Stimulated activated CD4-positive, alpha-beta T cell treated with anti-CD3 and anti-CD28 coated beads, TNF-alpha, amount 100 ng/mL, for 1 hour (primary cell): ENCODE measurements around the gene ATXN10.

ENCODE experiments used
- DNase-seq, 3 donors: peaks; one replicate each; pipeline ENCODE4 v3.0.0-alpha.2; 2020; ENCODE audit warnings: low read depth in 3 of 3, low spot score in 1 of 3

The ATXN10 gene

DNA sequence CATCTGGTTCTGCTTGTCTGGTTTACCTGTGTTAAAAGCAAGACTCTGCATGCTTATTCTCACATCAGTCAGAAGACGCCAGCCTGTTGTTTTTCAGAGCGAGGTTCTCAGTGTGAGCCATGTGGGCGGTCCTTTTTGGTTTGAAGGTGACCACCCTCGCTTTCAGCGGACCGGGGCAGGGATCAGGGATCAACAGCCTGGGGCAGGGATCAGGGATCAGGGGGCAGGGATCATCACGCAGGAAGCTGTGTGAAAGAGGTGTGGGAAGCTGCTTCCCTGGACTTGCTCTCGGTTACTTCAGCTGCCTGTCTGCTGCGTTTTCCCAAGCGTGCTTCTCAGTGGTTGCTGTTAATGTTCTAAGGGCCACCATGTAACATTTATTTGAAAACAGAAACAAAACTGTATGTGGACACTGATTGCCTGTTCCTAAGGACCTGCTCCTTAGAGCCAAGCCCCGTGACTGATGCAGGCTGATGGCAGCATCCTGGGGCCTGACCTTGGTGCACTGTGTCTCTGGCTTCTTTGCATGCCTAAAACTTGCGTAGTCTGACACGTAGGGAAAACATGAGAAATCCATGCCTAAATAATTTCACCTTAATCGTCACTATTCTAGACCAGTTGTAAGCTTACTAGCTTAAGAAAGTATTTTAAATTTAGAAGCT, 146.9 kb downstream of the ATXN10 start:
- DNase-seq = no peak

DNA sequence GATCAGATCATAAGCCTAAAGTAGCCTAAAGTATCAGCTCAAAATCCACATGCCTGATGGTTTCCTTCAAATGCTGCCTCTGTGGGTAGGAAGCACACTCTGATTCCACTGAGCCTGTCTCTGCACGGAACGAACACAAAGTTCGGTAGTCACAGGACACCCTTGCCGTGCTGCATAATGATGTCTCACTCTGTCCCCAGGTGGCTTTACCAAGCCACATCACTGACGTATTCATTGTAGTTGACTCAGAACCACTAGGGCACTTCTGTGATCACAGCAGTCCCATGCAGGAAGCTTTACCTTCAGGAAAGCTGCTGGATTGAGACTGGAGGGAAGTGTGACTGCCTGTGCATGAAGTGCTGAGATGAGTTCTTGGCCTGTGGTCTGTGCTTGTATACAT, 147.7 kb downstream of the ATXN10 start:
- no peak for DNase-seq

DNA sequence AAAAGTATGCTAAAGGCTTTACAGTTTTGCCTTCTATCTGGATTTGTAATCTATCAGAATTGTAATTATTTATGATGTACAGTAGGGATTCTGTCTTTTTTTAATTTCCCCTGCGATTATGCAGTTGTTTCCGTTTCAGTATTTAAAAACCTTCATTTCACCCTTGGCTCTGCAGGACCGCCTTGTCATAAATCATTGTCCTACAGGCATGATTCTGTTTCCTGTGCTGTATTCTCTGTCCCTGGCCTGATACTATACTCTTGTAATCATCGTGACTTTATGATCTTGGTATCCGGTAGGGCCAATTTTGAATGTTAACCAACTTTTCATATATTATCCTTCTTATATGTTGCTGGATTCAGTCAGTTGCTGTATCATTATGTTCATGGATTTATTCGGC, 151.7 kb downstream of the ATXN10 start:
- DNase-seq = no peak

DNA sequence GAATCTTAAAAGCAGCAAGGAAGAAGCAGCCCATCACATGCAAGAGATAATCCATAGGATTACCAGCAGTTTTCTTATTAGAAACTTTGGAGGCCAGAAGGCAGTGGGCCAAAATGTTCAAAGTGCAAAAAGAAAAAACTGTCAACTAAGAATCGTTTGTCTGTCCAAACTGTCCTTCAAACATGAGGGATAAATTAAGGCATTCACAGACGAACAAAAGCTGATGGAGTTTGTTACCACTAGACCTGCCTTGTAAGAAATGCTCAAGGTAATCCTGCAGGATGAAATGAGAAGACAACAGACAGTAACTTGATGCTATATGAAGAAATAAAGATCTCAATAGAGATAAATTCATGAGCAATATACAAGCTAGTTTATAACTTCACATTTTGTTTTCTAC, 154.9 kb downstream of the ATXN10 start:
- DNase-seq = no peak

DNA sequence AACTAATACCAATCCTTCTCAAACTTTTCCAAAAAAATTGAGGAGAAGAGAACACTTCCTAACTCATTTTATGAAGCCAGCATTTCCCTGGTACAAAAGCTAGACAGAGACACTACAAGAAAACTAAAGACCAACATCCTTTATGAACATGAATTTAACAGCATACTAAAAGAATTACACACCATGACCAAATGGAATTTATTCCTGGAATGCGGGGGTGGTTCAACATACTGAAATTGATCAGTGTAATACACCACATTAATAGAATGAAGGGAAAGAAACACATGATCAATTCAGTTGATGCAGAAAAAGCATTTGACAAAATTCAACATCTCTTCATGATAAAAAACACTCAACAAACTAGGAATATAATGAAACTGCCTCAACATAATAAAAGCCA, 157.2 kb downstream of the ATXN10 start:
- DNase-seq = no peak

DNA sequence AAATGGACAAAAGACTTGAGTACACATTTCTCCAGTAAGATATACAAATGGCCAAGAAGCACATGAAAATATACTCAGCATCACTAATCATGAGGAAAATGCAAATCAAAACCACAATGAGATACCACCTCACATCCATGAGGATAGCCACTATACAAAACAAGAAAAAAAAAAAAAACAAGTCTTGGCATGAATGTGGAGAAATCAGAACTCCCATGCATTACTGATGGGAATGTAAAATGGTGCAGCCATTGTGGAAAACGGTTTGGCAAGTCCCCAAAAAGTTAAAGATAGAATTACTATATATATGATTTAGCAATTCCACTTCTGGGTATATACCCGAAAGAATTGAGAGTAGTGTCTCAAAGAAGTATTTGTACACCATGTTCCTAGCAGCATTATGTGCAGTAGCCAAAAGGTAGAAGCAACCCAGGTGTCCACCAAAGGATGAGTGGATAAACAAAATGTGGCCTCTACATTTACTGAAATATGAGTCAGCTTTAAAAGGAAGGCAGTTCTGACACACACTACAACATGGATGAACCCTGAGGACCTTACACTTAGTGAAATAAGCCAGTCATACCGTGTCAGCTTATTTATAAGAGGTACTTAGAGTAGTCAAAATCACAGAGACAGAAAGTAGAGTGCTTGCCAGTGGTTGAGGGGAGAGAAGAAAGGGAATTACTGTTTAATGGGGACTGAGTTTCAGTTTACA, 159.1 kb downstream of the ATXN10 start:
- no peak for DNase-seq

DNA sequence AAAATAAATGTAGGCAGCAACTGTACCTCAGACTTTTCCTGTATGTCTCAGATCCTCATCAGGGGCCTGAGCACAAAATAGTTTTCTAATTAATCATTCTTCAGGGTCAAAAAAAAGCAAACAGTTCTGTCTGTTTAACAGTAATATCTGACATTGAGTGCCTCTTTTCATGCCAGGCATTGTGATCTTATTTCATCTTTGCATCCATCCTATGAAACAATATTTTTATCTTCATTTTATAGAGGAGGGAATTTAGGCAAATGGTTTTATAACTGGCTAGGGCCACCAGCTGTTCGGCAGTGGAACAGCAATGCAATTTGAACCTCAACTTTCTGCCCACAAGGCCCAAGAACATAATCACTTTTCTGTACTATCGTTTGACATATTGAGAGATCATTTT, 159.8 kb downstream of the ATXN10 start:
- DNase-seq = no peak

DNA sequence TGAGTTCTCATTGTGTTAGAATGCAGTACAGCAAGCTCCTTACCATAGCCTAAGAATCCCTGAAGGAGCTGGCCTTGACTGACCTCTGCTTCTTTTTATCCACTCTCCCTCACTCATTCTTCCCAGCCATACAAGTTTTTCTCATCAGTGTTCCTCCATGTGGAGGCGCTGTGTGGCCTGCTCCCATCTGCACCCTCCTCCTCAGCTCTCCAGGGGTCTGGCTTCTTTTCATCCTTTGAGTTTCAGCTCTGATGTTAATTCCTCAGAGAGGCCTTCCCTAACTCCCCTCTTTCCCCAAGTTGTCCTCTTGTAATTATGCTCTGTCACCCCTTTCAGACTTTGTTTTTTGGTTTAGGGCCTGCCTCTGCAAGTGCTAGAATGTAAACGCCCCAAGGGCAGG, 160.5 kb downstream of the ATXN10 start:
- DNase-seq = no peak

DNA sequence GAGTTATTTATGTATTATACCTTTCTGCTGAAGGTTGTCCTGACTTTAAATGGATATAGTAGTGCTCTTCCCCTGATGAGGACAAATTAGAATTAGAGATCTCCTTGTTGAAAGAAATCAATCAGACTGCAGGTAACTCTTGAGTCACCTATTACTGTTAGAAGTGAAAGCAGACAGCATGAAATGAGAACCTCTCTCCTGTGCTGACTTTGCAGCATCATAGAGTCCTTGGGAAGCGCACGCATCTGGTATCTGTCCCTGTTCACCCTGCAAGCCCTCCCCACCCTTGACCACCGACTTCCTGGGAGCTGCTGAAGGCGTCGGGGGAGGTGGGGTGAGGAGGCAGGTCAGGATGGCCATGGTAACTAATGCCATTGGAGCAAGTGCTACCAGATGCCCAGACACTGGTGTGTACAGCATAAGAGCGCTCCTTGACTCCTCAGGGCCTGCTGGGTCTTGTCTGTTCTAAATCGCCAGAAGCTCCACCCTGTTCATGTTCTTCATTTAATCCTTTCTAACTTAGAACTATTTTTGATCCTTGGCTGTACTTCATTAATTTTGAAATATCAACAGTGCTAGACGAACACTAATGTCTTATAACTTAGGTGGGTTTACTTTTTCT, 161.4 kb downstream of the ATXN10 start:
- no peak for DNase-seq

DNA sequence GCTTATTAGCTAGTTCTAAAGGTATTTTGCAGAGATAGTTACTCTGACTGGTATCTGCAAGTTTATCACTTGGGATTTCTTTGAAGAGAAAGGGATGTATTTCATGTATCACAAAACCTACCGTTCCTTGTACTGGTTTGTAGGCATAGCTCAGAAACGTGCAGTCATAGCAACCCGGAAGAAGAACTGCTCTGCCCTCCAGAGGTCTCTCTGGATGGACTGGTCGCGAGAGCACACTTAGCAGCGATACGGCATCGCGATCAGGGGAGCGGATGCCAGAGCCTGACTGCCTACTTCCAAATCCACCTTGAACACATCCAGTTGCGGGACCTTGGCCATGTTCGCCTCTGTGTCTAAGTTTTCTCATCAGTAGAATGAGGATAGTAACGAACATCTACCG, 162.0 kb downstream of the ATXN10 start:
- DNase-seq = no peak

DNA sequence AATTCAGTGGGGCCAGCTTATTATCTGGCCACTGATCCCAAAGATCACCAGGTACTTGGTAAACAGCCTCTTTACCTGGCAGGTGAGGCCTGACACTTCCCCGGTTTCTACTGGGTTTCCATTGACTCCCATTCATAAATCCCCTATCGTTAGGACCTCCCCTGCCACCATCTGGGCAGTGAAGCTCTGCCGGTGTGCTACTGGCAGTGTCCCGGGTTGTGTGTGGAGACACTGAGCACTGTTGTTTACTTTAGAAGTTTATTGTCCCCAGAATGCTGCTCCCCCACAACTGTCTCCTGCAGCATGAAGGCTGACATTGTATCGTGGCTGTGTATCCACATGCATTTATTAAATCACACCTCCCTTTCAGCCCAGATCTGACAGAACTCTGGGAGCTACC, 162.6 kb downstream of the ATXN10 start:
- no peak for DNase-seq

DNA sequence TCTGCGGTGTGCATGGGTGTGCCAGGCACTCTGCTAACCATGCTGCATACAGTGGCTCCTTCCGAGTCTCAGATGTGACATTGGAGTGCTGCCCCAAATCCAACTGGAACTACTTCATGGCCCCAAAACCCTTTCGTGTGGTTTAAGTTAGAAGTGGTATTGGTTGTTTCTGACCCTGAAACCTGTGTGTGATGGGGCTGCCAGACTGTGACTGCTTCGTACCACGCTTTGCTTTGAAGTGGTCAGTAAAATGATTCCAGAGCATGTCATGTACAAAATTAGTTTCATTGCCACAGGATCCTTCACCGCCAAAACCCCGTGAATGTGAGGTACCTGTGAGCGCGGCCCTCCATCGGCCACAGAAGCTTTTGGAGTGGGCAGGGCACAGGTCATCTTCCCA, 163.2 kb downstream of the ATXN10 start:
- no peak for DNase-seq

DNA sequence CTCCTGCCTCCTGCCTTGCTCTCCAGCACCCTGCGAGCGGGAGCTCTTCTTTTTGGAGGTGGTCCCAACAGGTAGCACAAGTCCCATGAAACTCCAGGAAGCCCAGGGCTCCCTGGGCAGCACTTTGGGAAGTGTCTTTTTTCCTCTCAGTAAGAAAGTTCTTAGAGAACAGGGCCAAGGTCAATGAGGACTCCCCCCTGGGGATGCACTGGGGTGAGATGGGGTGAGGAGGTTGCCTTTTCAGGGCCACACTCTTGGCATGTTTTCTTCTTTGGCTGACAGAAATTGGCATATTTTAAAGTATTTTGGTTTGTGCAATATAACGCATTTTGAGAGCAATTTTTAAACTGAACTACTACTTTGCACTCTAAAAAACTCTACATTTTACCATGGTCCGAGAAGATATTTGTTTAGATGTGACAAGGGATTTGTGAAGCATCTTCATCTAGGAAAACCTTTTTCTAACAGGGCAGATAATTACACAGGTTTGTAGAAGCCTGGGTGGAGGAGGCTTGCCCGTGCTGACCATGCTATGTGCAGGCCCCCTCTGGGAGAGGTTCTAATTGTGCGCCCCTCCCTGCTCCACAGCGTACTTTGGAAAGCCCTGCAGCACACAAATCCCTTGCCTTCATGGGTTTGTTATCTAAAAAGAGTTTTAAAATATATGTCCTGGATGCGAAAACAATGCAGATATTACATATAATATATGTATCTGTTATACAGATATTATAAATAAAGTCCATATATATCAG, 165.0 kb downstream of the ATXN10 start:
- no peak for DNase-seq

DNA sequence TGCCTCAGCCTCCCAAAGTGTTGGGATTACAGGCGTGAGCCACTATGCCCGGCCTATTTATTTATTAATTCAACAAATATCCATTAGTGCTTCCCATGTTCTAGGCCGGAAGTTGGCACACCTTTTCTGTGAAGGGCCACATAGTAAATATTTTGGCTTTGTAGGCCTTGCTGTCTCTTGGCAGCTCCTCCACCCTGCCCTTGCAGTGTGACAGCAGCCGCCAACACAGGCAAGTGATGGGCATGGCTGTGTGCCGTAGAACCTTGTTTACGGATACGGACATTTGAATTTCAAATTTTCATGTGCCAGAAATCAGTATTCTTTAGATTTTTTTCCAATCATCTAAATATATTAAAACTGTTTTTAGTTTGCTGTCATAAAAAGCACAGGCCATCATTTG, 165.9 kb downstream of the ATXN10 start:
- DNase-seq = no peak

DNA sequence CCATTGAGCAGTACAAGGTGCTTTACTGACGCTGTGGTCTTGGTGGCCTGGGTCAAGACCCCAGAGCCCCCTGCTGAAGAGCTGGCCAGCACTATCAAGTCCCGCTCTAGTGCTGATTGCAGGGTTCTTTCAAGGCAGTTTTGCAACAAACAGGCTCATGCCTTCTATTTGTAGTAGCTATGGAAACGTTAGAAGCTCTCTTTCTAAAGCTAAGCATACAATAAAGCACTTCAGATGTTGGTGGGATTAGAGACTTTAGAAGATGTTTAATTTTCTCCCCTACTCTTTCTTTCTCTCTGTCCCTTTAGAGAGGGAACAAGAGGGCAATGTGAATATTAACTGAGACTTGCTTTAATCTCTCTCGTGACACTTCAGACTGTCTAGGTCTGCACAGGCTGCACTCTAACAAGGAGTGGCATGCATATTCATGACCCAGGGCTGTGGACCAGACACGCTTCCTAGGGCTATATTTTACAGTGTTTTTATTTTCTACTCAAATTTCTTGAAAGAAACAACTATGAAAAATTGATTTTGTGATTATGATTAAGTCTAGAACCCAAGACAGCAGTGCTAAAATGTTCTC, 166.8 kb downstream of the ATXN10 start:
- no peak for DNase-seq

DNA sequence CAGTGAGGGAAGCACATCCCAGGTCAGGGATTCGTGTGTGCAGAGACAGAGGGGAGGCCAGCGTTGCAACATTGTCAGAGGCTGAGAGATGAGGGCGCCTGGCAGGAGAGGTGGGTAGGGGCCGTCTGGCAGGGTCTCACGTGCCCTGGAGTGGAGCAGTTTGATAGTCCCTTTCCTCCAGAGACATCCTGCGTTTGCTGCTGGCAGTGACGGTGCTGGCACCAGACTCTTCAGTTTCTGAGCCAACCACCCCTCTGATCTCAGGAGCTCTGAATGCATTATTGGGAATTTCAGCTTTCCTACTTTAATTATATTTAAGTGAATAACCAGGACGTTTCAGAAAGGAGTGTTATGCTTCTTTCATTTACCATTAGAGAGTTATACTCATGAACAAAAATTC, 168.8 kb downstream of the ATXN10 start:
- DNase-seq = no peak

DNA sequence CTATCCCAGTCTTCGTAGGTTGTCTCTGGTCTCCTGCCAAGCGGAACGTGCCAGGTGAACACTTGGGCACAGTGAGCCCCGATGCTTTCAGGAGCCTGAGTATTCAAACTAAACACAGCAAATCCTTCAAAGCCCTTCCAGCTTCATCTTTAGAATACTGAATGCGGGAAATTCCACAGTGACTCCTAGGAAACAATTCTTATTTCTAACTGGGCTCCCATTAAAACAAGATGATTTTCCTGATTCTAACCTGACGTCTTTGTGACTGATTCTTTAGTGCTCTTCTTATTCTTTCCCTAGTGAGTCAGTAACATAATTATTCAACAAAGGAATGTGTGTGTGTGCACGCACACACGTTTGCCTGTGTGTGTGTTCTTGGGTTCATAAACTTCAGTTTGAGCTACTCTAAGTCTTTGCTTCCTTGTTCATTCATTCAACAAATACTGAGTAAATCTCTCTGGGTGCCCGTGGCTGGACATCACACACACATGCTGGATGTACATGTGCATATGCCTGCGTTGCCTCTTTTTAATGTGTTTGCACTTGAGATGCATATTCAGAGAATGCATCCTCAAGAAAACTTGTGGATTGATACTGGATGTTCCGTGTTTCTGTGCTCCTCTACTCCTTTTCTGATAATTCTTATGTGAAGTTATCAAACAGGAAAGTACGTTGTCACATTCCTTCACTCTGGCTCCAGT, 170.8 kb downstream of the ATXN10 start:
- DNase-seq = no peak

DNA sequence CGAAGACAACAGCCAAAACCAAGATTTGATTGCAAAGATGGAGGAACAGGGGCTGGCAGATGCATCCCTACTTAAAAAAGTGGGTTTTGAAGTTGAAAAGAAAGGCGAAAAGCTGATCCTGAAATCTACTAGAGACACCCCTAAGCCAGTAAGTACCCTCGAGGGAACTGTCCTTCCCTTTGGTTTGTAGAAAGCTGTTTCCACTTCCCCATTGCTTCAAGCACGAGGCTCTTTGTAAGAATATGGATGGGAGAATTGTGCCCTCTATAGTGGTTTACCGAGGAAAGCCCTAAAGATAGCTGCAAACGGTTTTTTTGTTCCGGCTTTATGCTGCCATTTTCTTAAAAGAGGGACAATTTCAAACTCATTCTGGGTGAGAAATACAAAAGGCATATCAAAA, 171.4 kb downstream of the ATXN10 start:
- no peak for DNase-seq

DNA sequence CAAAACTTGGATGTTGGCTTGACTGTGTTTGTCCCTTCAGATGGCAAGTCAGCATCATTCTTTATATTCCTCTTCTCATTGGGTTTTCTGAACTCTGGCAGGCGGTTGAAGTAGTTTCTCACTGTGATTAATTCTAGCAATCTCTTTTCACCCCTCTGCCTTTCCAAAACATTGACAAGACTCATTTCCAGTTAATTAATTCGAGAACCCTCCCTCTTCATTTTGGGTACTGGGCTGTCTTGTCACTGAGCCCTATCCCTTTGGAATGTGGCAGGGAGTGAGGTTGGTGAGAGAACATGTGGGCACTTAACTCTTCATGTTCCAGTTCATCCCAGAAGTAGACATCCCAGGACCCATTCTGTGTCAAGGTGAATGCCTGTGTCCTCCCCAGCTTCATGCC, 172.4 kb downstream of the ATXN10 start:
- no peak for DNase-seq

DNA sequence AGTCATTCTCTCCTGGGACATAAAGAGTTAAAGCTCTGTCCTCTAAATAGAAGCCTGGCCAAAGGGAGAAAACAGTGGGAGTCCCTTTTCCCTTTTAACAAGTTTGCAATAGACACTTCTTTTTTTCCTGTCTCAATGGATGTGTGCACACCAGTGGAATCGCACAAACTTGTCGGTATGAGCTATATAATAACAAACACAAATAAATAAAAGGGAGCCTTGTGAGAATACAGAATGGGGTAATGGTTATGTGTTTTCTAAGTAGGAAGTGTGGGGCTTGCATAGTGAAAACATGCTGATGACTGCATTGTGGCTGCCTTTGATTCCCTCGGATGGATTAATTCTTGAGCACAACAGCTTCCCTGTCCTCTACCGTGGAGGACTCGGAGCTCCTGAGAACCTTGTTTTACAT, 173.4 kb downstream of the ATXN10 start:
- DNase-seq = no peak

DNA sequence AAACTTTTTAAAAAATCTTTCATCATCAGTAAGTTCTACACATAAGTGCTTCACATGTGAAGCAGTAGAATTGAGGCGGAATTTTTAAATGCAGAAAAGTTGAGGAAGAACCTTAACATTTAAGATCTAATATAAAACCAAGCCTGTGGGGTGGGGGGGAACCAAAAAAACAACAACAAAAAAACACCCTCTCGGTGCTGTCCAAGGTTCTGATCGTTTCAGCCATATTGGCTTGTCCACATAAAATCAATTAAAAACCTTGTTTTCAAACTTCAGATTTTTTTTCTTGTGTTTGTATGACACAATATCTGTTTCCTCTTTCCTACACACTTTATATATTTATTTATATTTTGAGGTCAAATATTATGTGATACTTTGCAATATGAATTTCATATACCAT, 175.3 kb downstream of the ATXN10 start:
- DNase-seq = no peak
